H1 (cell line): Measurements from ENCODE around the gene ARHGAP15.

Experiments
- CBX5 ChIP-seq: fragments of 300-800, 300-1000 bp; sonication (generic); IDR thresholded peaks from 2 replicates; pipeline ENCODE4 v1.7.1; 2016; ENCODE audit warnings: antibody characterized with exemption, low read length, low read depth
- CREB1 ChIP-seq: IDR thresholded peaks from 2 replicates; pipeline ENCODE4 v1.6.1; 2012; ENCODE audit warnings: inconsistent platforms
- EZH2 ChIP-seq: fragments of 200-600 bp; sonication (generic); IDR thresholded peaks from 2 replicates; pipeline ENCODE4 v1.7.1; 2012; ENCODE audit warnings: low read depth, mild to moderate bottlenecking, moderate library complexity, low read length, inconsistent platforms; ENCODE audit not compliant: severe bottlenecking
- SIN3A ChIP-seq, 2 experiments: IDR thresholded peaks in 1 of 2; conservative IDR thresholded peaks in 1 of 2; 2 replicates each; pipeline ENCODE4 v1.6.1; 2011 to 2012; ENCODE audit warnings: low read length in 2 of 2, improper control_type of control experiment in 1 of 2, low read depth in 1 of 2, mild to moderate bottlenecking in 1 of 2
- TF ChIP-seq, protein P1 (sequence below), 3 experiments: IDR thresholded peaks; 1 replicate in 2 of 3; 2 replicates in 1 of 3; pipeline versions ENCODE4 v1.5.1 to v1.6.1; 2011; ENCODE audit warnings: low read length in 3 of 3, mild to moderate bottlenecking in 3 of 3, inconsistent platforms in 2 of 3, low read depth in 1 of 3, moderate library complexity in 1 of 3; ENCODE audit not compliant: insufficient read depth in 1 of 3; ENCODE audit errors: control extremely low read depth in 1 of 3

GRCh38 chr2:143176606-143177005 is 47.4 kb downstream of the ARHGAP15 start:
- TF ChIP-seq, protein P1, sequence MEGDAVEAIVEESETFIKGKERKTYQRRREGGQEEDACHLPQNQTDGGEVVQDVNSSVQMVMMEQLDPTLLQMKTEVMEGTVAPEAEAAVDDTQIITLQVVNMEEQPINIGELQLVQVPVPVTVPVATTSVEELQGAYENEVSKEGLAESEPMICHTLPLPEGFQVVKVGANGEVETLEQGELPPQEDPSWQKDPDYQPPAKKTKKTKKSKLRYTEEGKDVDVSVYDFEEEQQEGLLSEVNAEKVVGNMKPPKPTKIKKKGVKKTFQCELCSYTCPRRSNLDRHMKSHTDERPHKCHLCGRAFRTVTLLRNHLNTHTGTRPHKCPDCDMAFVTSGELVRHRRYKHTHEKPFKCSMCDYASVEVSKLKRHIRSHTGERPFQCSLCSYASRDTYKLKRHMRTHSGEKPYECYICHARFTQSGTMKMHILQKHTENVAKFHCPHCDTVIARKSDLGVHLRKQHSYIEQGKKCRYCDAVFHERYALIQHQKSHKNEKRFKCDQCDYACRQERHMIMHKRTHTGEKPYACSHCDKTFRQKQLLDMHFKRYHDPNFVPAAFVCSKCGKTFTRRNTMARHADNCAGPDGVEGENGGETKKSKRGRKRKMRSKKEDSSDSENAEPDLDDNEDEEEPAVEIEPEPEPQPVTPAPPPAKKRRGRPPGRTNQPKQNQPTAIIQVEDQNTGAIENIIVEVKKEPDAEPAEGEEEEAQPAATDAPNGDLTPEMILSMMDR (IDR thresholded peaks at IDR 0.05; ENCODE audit: control extremely low read depth in 1 of 3, insufficient read depth in 1 of 3, low read depth in 1 of 3, low read length in 3 of 3) = no peak
- TF ChIP-seq EZH2 (no peak), CBX5 (no peak), CREB1 (no peak), SIN3A (conservative IDR thresholded peaks at IDR 0.05 in 1 of 2, IDR thresholded peaks at IDR 0.05 in 1 of 2; ENCODE audit: low read depth in 1 of 2, low read length in 2 of 2) (no peak)
